Peyer's patch (tissue), 4 donors: ENCODE results near the gene ACTL7B. TPM values are rescaled to one million over a fixed set of nuclear protein-coding genes. Genes with fewer than 3 reads are reported as not detected.
"Not testable (repeated sequence)": the region's sequence is repeated elsewhere in the genome, so short reads cannot be mapped to it uniquely, and the experiment has no call there.

Source experiments
- DNase-seq, 3 donors: peaks; one replicate each; pipeline ENCODE4 v3.0.0-alpha.2; 2017 to 2019
- H3K27ac ChIP-seq, 4 donors: fragments of 200-600 bp; sonication (generic); one replicate each; pipeline ENCODE4 v1.5.1; 2016 to 2019
- H3K27me3 ChIP-seq, 2 donors: fragments of 200-600 bp; sonication (generic); one replicate each; pipeline ENCODE4 v1.5.1; 2019
- H3K36me3 ChIP-seq, 3 donors: fragments of 200-600 bp; sonication (generic); one replicate each; pipeline ENCODE4 v1.5.1; 2016 to 2019
- H3K4me1 ChIP-seq, 4 donors: fragments of 200-600 bp; sonication (generic); one replicate each; pipeline ENCODE4 v1.5.1; 2016 to 2019
- H3K4me3 ChIP-seq, 4 donors: fragments of 200-600 bp; sonication (generic); 1 replicate in 3 of 4; 2 replicates in 1 of 4; pipeline ENCODE4 v1.5.1; 2016 to 2019; ENCODE audit warnings: mild to moderate bottlenecking in 1 of 4
- H3K9me3 ChIP-seq, 4 donors: fragments of 200-600 bp; sonication (generic); one replicate each; pipeline ENCODE4 v1.5.1; 2016 to 2019; ENCODE audit warnings: mild to moderate bottlenecking in 1 of 4
- CTCF ChIP-seq, 6 experiments: fragments of 450-650 bp in 4 of 6; fragments of 200-600 bp in 2 of 6; sonication (generic) in 1 of 6; IDR thresholded peaks; one replicate each; pipeline ENCODE4 v1.5.1; 2017 to 2019; ENCODE audit warnings: antibody characterized with exemption in 6 of 6, mild to moderate bottlenecking in 3 of 6, moderate library complexity in 1 of 6
- POLR2A ChIP-seq, 2 donors: fragments of 450-650 bp; IDR thresholded peaks; one replicate each; pipeline ENCODE4 v1.5.1; 2017; ENCODE audit warnings: antibody characterized with exemption in 2 of 2, mild to moderate bottlenecking in 2 of 2, moderate library complexity in 2 of 2
- total RNA-seq, 4 donors: library from RNA; depleted of rRNA; stranded (reverse); fragments of >200 nt; gene quantifications; one replicate each; pipeline ENCODE4 v1.1.0, GENCODE V29; 2016

The ACTL7B gene
- total RNA-seq, 4 donors from 2014 or later = not detected

- no peaks in the 10 kb centered on the region for H3K4me1 ChIP-seq
- TF ChIP-seq POLR2A (IDR thresholded peaks at IDR 0.05) (no peak), CTCF (IDR thresholded peaks at IDR 0.05) (no peak)
- no peak overlapping the region for H3K27ac ChIP-seq
- no peaks in the 10 kb centered on the region for H3K9me3 ChIP-seq
- no peaks in the 10 kb centered on the region for H3K36me3 ChIP-seq
- DNase-seq = no peak
- no peak overlapping the region for H3K4me3 ChIP-seq
- H3K27me3 ChIP-seq = no peaks in the 10 kb centered on the region
These were observed 1.7 kb downstream of the ACTL7B start for GRCh38 chr9:108854094-108854493.

GRCh38 chr9:108852079-108852478, 3.7 kb downstream of the ACTL7B start:
- Histone ChIP-seq H3K4me3 (no peak overlapping the region), H3K9me3 (no peaks in the 10 kb centered on the region), H3K27me3 (no peaks in the 10 kb centered on the region), H3K27ac (no peak overlapping the region), H3K36me3 (no peaks in the 10 kb centered on the region), H3K4me1 (no peaks in the 10 kb centered on the region)
- DNase-seq = no peak
- TF ChIP-seq POLR2A (IDR thresholded peaks at IDR 0.05) (no peak), CTCF (IDR thresholded peaks at IDR 0.05) (no peak)

GRCh38 chr9:108851138-108851537, 4.6 kb downstream of the ACTL7B start:
- no peak for DNase-seq
- Histone ChIP-seq H3K27me3 (no peaks in the 10 kb centered on the region), H3K9me3 (no peaks in the 10 kb centered on the region), H3K4me1 (no peaks in the 10 kb centered on the region), H3K4me3 (no peak overlapping the region), H3K36me3 (no peaks in the 10 kb centered on the region), H3K27ac (no peak overlapping the region)
- TF ChIP-seq POLR2A (IDR thresholded peaks at IDR 0.05) = no peak
- no peak for TF ChIP-seq CTCF (IDR thresholded peaks at IDR 0.05)

- Histone ChIP-seq H3K4me3 (no peak overlapping the region), H3K27ac (no peak overlapping the region), H3K27me3 (no peaks in the 10 kb centered on the region), H3K4me1 (no peaks in the 10 kb centered on the region), H3K9me3 (no peaks in the 10 kb centered on the region), H3K36me3 (no peaks in the 10 kb centered on the region)
- DNase-seq = no peak
- TF ChIP-seq POLR2A (IDR thresholded peaks at IDR 0.05) (no peak), CTCF (IDR thresholded peaks at IDR 0.05) (peak in 3 of 6 experiments; percentile 28 to 34 (median 31))
These were observed 5.4 kb downstream of the ACTL7B start for GRCh38 chr9:108850293-108850897.

- H3K4me3 ChIP-seq, H3K27me3 ChIP-seq, H3K4me1 ChIP-seq, DNase-seq, H3K36me3 ChIP-seq, H3K9me3 ChIP-seq, H3K27ac ChIP-seq: not testable (repeated sequence)
These were observed 7.5 kb downstream of the ACTL7B start for GRCh38 chr9:108848296-108848695.

GRCh38 chr9:108845947-108846346, 9.8 kb downstream of the ACTL7B start:
- Histone ChIP-seq H3K9me3 (no peaks in the 10 kb centered on the region), H3K27ac (no peak overlapping the region), H3K36me3 (no peaks in the 10 kb centered on the region), H3K4me3 (no peak overlapping the region), H3K27me3 (no peaks in the 10 kb centered on the region), H3K4me1 (no peaks in the 10 kb centered on the region)
- TF ChIP-seq POLR2A (IDR thresholded peaks at IDR 0.05) (no peak), CTCF (IDR thresholded peaks at IDR 0.05) (no peak)
- no peak for DNase-seq
